ENCODE results near the gene GJA9.

GJA9 gene

DNA sequence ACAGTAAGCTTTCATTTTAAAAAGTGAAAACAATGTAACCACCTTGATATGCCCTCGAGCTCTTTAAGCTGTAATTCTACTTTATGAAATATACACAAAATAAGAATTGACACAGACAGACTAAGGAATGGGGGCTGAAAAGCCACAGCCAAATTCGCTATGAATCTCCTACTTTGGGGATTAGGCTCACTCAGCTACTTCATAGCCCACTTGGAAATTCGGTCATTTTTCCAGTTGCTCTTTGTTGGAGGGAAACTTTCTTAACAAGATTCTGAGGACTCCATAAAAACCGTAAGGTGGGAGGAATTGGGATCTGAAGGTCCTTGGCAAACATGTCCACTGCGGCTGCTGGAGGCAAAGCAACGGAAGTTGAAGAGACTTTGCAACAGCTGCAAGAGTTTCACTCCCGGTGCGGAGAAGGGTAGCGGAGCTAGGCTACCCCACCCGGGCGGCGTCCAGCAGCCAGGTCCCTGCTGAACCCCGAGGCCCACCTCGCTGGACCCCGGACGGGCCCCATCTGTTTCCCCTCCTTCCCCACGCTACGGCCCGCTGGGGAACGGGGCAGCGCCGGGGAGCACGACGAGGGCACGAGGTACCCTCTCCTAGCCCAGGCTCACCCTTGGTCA, 8.9 kb downstream of the GJA9 start:
- peak; percentile 6; the same call in 2 of the 3 replicates for ATAC-seq (ENCODE audit: low read depth)

DNA sequence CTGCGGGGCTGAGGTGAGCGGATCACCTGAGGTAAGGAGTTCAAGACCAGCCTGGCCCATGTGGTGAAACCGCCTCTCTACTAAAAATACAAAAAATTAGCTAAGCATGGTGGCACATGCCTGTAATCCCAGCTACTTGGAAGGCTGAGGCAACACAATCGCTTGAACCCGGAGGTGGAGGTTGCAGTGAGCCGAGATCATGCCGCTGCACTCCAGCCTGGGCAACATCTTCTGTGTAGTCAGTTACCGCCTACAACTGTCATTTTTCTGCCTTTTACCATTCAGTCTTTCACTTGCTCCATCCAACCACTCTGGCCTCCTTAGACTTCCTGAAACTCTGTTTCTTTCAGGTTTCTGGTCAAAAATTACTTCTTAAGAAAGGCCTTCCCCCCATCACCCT, 10.4 kb downstream of the GJA9 start:
- TF ChIP-seq, protein P1, sequence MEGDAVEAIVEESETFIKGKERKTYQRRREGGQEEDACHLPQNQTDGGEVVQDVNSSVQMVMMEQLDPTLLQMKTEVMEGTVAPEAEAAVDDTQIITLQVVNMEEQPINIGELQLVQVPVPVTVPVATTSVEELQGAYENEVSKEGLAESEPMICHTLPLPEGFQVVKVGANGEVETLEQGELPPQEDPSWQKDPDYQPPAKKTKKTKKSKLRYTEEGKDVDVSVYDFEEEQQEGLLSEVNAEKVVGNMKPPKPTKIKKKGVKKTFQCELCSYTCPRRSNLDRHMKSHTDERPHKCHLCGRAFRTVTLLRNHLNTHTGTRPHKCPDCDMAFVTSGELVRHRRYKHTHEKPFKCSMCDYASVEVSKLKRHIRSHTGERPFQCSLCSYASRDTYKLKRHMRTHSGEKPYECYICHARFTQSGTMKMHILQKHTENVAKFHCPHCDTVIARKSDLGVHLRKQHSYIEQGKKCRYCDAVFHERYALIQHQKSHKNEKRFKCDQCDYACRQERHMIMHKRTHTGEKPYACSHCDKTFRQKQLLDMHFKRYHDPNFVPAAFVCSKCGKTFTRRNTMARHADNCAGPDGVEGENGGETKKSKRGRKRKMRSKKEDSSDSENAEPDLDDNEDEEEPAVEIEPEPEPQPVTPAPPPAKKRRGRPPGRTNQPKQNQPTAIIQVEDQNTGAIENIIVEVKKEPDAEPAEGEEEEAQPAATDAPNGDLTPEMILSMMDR (IDR thresholded peaks at IDR 0.05; ENCODE audit: poor library complexity, severe bottlenecking): no peak
- no peak for DNase-seq (ENCODE audit: low spot score)
- ATAC-seq (ENCODE audit: low read depth): no peak

More for the DNA sequence above, 8.9 kb downstream of the GJA9 start:
- Histone ChIP-seq H3K36me3 (ENCODE audit: low read depth) (no peaks in the 10 kb centered on the region; the same call in 1 of the 2 replicates), H3K9me3 (ENCODE audit: severe bottlenecking) (no peaks in the 10 kb centered on the region), H3K27ac (ENCODE audit: poor library complexity, severe bottlenecking) (peak overlapping the region; percentile 11), H3K4me1 (ENCODE audit: insufficient read depth, poor library complexity, severe bottlenecking) (peaks cover 5% of the 10 kb centered on the region), H3K27me3 (ENCODE audit: insufficient read depth, poor library complexity, severe bottlenecking) (no peaks in the 10 kb centered on the region), H3K4me3 (ENCODE audit: severe bottlenecking) (peak overlapping the region; percentile 84)
- DNase-seq (ENCODE audit: low spot score): no peak
- TF ChIP-seq, protein P1 (IDR thresholded peaks at IDR 0.05; ENCODE audit: poor library complexity, severe bottlenecking): no peak

DNA sequence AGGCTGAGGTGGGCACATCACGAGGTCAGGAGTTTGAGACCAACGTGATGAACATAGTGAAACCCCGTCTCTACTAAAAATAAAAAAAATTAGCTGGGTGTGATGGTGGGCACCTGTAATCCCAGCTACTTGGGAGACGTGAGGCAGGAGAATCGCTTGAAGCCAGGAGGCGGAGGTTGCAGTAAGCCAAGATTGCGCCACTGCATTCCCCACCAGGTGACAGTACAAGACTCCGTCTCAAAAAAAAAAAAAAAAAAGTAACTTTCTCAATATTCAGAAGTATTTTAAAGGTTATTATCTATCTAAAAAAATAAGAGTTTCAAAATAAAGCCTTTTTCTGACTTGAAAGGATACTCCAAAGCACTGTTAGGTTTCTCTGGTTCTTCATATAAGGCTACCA, 14.2 kb downstream of the GJA9 start:
- H3K27ac ChIP-seq (ENCODE audit: poor library complexity, severe bottlenecking): no peak overlapping the region
- no peak overlapping the region for H3K4me3 ChIP-seq (ENCODE audit: severe bottlenecking)
- no peak for DNase-seq (ENCODE audit: low spot score)
- no peaks in the 10 kb centered on the region for H3K4me1 ChIP-seq (ENCODE audit: insufficient read depth, poor library complexity, severe bottlenecking)
- ATAC-seq (ENCODE audit: low read depth): no peak
- TF ChIP-seq, protein P1 (IDR thresholded peaks at IDR 0.05; ENCODE audit: poor library complexity, severe bottlenecking): no peak
- no peaks in the 10 kb centered on the region for H3K9me3 ChIP-seq (ENCODE audit: severe bottlenecking)
- no peaks in the 10 kb centered on the region for H3K27me3 ChIP-seq (ENCODE audit: insufficient read depth, poor library complexity, severe bottlenecking)
- H3K36me3 ChIP-seq (ENCODE audit: low read depth): peaks cover 32% of the 10 kb centered on the region

More for the DNA sequence above, 10.4 kb downstream of the GJA9 start:
- peaks cover 6% of the 10 kb centered on the region for H3K36me3 ChIP-seq (ENCODE audit: low read depth)
- H3K9me3 ChIP-seq (ENCODE audit: severe bottlenecking): no peaks in the 10 kb centered on the region
- no peaks in the 10 kb centered on the region for H3K27me3 ChIP-seq (ENCODE audit: insufficient read depth, poor library complexity, severe bottlenecking)
- no peak overlapping the region for H3K27ac ChIP-seq (ENCODE audit: poor library complexity, severe bottlenecking)
- H3K4me3 ChIP-seq (ENCODE audit: severe bottlenecking): no peak overlapping the region
- H3K4me1 ChIP-seq (ENCODE audit: insufficient read depth, poor library complexity, severe bottlenecking): peaks cover 5% of the 10 kb centered on the region

DNA sequence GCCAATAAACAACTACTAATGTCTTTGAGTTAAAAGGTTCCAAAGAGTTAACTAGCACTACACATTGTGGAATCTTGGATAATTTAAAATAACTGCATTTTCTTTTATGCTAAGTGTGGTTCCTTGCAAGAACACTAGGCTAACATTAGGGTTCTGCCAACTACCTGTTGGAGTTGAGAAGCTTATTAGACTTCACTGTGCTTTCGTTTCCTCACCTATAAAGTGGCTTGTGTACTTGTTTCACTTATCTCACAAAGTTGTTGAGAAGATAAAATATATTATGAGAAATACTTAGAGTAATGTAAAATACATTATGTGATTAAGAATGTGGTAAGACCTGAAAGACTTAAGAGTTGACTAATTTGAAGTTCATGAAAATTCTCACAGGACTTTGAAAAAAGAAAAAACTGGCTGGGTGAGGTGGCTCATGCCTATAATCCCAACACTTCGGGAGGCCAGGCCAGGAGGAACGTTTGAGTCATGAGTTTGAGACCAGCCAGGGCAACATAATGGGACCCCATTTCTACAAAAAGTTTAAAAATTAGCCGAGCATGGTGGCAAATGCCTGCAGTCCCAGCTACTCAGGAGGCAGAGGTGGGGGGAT, 16.2 kb downstream of the GJA9 start:
- no peak for ATAC-seq (ENCODE audit: low read depth)
- no peak overlapping the region for H3K27ac ChIP-seq (ENCODE audit: poor library complexity, severe bottlenecking)
- no peak for DNase-seq (ENCODE audit: low spot score)
- H3K27me3 ChIP-seq (ENCODE audit: insufficient read depth, poor library complexity, severe bottlenecking): no peaks in the 10 kb centered on the region
- no peaks in the 10 kb centered on the region for H3K9me3 ChIP-seq (ENCODE audit: severe bottlenecking)
- TF ChIP-seq, protein P1 (IDR thresholded peaks at IDR 0.05; ENCODE audit: poor library complexity, severe bottlenecking): no peak
- peaks cover 34% of the 10 kb centered on the region for H3K36me3 ChIP-seq (ENCODE audit: low read depth)
- H3K4me1 ChIP-seq (ENCODE audit: insufficient read depth, poor library complexity, severe bottlenecking): no peaks in the 10 kb centered on the region
- H3K4me3 ChIP-seq (ENCODE audit: severe bottlenecking): no peak overlapping the region

DNA sequence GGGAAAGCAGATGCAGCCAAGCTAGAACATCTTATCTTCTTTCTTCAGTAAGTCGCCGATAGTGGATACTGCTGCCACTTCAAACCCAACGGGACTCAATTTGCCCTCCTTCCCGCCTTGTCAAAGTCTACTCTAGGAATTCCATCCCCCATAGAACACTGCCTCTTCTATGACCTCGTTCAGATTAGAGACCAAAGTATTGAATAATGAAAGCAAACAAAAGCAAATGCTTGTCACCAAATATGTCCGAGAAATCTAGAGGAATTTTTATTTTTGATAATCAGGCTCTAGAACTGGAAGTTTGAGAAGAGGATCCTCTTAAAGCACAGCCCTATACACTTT, 21.0 kb downstream of the GJA9 start:
- peak overlapping the region; percentile 55 for H3K27ac ChIP-seq (ENCODE audit: poor library complexity, severe bottlenecking)
- H3K9me3 ChIP-seq (ENCODE audit: severe bottlenecking): no peaks in the 10 kb centered on the region
- H3K4me3 ChIP-seq (ENCODE audit: severe bottlenecking): peak overlapping the region; percentile 74
- peaks cover 3% of the 10 kb centered on the region for H3K4me1 ChIP-seq (ENCODE audit: insufficient read depth, poor library complexity, severe bottlenecking)
- ATAC-seq (ENCODE audit: low read depth): no peak
- H3K27me3 ChIP-seq (ENCODE audit: insufficient read depth, poor library complexity, severe bottlenecking): no peaks in the 10 kb centered on the region
- no peak for DNase-seq (ENCODE audit: low spot score)
- TF ChIP-seq, protein P1 (IDR thresholded peaks at IDR 0.05; ENCODE audit: poor library complexity, severe bottlenecking): no peak
- peaks cover 48% of the 10 kb centered on the region for H3K36me3 ChIP-seq (ENCODE audit: low read depth)
